MG63 (cell line): ENCODE data around the gene CREB5. TPM values are rescaled to one million over a fixed set of nuclear protein-coding genes. Genes with fewer than 3 reads are reported as not detected.

Source experiments
- DNase-seq: peaks from one replicate; pipeline ENCODE4 v3.0.0-alpha.2; 2020
- H3K27me3 ChIP-seq: fragments of 250-450 bp; sonication (Bioruptor Pico); 2 replicates; pipeline ENCODE4 v1.5.1; 2020; ENCODE audit warnings: mild to moderate bottlenecking, moderate library complexity
- H3K36me3 ChIP-seq: fragments of 250-450 bp; sonication (Bioruptor Pico); 2 replicates; pipeline ENCODE4 v1.5.1; 2020; ENCODE audit warnings: mild to moderate bottlenecking, moderate library complexity
- H3K4me3 ChIP-seq: fragments of 250-450 bp; sonication (Bioruptor Pico); 2 replicates; pipeline ENCODE4 v1.5.1; 2020; ENCODE audit warnings: mild to moderate bottlenecking, moderate library complexity
- H3K9me3 ChIP-seq: fragments of 250-450 bp; sonication (Bioruptor Pico); 2 replicates; pipeline ENCODE4 v1.5.1; 2020; ENCODE audit warnings: mild to moderate bottlenecking, moderate library complexity
- total RNA-seq: library from RNA; depleted of rRNA; stranded (reverse); fragments of >200 nt; shearing (Covaris generic); gene quantifications from 2 replicates; pipeline ENCODE4 v1.2.3, GENCODE V29; 2014; ENCODE audit warnings: low replicate concordance

CREB5 gene
- total RNA-seq, 1 experiment from 2014 or later = 19.4 TPM

DNA sequence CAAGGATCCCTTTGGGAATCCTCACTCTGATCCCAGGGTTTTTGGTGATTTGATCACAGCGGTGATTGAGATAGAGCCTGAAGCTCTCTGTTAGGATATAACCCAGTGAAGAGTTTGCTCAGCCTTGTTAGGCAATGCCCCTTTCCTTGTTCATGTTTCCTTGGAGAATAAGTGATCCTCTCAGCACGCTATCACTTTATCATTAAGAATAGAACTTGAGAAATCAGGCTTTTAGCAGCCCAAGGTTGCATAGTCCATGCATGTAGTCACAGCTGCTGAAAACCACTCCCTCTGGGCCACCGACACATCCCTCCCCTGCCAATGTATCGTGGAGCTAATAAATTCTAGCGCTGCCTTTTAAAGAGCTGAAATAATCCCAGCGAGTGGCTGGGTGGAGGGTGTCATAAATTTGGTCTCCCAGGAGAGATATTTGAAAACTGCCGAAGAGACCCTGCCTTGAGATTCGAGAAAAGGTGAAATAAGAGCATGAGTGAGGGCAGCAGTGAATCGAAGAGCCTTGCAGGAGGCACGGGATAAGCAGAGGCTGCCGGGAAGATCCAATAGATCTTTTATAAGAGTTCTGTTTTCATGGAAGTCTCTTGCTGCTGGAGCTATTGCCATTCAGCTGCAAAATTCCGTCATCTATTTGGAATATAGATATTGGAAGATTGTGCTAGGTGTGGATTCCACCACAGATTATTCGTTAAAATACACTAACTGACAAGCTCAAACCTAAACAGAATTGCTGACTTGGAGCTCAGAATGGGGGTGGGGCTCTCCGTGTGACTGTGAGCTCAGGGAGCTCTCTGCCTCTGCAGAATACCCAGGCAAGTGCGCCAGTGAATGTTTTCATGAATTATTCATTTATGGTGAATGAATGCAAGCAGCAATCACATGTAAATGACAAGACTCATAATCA lies 296.0 kb downstream of the CREB5 start:
- peaks cover 14% of the 10 kb centered on the region for H3K36me3 ChIP-seq
- no peaks in the 10 kb centered on the region for H3K27me3 ChIP-seq
- DNase-seq = peak; percentile 30
- no peaks in the 10 kb centered on the region for H3K9me3 ChIP-seq
- H3K4me3 ChIP-seq = no peak overlapping the region

DNA sequence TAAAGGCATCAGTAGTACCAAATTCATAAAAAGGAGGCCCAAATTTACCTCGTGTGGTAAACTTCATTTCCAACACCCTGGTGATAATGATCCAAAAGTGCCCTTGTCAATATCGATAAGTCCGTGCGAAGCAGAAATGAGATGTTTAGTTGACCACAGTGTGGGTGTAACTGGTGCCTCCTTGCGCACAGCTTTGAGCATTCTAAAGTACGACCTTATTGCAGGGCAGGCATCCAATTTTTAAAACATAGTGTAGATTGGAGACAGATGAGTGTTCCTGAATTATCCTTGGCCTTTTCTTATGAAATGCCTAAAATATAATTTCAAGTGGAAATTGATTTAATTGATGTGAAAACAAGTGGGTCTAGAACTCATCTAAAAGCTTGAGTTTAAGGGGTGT lies 297.4 kb downstream of the CREB5 start:
- H3K4me3 ChIP-seq = no peak overlapping the region
- peaks cover 7% of the 10 kb centered on the region for H3K36me3 ChIP-seq
- H3K9me3 ChIP-seq = no peaks in the 10 kb centered on the region
- no peaks in the 10 kb centered on the region for H3K27me3 ChIP-seq
- no peak for DNase-seq

DNA sequence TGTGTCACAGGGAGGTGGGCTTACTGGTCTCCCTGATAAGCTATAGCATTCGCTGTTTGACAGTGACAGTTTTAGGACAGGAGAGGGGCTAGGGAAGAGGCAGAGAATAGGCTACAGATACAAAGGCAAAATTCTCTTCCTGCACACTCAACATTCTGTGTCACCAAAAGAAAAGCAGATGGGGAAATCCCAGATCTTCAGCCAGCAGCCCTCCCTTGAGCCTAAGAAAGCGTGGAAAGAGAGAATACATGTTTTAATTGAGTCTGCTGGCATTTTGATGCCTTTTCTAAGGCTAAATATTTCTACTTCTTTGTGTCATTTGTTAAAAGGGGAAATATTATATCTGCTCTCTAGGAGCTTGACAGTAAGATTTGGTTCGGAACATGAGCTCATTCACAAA lies 298.8 kb downstream of the CREB5 start:
- DNase-seq = no peak
- peaks cover 11% of the 10 kb centered on the region for H3K36me3 ChIP-seq
- no peaks in the 10 kb centered on the region for H3K27me3 ChIP-seq
- no peak overlapping the region for H3K4me3 ChIP-seq
- no peaks in the 10 kb centered on the region for H3K9me3 ChIP-seq

DNA sequence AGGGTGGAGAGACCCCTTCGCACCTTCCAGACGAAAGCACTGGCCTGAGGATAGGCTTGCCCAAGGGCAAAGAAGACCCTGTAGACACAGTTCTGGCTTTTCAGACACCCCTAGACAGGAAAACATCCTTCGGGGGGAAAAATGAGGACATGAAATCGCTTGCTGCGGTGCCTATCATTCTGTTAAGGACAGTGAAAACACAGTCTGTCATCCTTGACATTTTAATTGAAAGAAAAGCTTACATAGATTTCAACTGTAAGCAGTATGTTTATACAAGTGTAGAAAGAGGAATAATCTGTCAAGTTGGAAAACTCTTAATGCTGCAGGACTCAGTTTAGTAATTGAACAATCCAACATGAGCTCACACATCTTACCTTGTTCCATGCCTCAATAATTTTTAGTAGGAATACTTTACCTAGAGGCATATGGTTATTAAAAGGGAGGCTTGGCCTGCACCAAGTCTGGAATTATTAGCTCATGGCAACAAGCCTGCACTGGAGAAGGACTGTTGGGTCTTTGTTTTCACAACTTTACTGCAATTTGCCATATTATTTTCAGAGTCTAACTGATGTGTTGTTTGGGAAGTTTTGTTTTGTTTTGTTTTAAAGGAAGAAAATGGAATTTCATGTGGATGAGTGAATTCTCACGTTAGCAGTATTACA lies 302.3 kb downstream of the CREB5 start:
- Histone ChIP-seq H3K4me3 (no peak overlapping the region), H3K9me3 (no peaks in the 10 kb centered on the region), H3K27me3 (no peaks in the 10 kb centered on the region), H3K36me3 (peaks cover 31% of the 10 kb centered on the region)
- DNase-seq = no peak

DNA sequence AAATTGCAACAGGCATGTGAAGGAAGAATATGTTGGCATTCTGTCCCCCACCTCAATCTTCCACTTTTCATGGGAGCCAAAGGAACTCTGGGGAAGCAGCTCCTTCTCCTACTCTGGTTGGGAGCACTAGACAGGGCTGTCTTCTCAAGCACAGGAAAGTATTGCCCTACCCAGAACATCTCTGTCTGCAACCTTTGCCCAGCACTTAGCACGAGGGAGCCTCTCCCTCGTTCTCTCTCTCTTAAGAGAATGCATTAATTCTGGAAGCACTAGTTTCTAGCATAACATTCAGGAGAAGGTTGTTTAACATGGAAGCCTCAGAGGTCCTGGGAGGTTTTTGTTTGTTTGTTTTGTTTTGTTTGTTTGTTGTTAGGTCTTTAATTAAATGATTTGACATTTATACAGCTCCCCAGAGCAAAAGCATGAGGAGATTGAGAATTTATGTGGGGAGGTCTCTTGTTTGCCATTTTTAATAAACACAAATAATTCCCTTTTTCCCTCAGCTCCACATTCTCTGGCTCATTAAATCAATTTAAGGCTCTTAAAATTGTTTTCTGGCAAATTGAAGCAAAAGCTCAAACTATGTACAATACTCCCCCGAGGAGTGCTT lies 305.2 kb downstream of the CREB5 start:
- Histone ChIP-seq H3K9me3 (no peaks in the 10 kb centered on the region), H3K27me3 (no peaks in the 10 kb centered on the region), H3K36me3 (peaks cover 49% of the 10 kb centered on the region), H3K4me3 (no peak overlapping the region)
- no peak for DNase-seq

DNA sequence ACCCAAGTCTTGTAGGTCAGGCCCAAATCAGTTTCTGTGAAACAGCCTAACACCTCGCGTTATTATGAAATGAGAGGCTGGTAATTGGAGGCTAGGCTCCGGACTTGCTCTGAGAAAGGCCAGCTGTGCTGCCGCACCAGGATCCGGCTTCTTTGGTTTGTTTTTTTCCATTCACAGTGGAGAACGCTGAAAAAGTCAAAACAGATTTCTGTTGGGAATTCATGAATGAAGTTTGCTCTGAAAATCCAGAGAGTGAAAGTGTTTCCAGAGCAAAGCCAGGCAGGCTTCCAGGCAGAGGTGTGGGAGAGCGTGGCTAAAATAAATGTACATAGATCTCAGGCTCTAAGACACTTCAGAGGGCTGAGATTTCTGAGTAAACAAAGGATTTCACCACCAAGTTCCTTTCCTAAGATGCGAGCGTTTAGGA lies 305.8 kb downstream of the CREB5 start:
- Histone ChIP-seq H3K27me3 (no peaks in the 10 kb centered on the region), H3K9me3 (no peaks in the 10 kb centered on the region), H3K36me3 (peaks cover 53% of the 10 kb centered on the region), H3K4me3 (no peak overlapping the region)
- DNase-seq = no peak

DNA sequence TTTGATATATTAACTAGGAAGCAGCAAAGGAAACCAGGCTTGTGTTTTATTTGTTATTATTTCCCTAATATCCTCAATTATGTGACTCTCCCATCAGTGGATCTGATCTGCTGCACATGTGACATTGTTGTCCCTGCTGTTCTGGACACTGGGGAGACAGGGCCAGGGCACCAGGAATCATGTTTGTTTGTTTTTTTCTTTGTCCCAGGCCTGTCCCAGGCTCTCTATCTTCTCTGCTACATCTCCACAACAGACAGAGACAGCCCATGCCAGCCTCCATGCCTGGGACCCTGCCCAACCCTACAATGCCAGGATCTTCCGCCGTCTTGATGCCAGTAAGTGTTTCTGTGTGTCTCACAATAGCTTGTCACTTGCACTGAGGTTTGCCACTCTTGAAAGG lies 306.2 kb downstream of the CREB5 start:
- Histone ChIP-seq H3K36me3 (peaks cover 54% of the 10 kb centered on the region), H3K27me3 (no peaks in the 10 kb centered on the region), H3K9me3 (no peaks in the 10 kb centered on the region), H3K4me3 (no peak overlapping the region)
- no peak for DNase-seq

DNA sequence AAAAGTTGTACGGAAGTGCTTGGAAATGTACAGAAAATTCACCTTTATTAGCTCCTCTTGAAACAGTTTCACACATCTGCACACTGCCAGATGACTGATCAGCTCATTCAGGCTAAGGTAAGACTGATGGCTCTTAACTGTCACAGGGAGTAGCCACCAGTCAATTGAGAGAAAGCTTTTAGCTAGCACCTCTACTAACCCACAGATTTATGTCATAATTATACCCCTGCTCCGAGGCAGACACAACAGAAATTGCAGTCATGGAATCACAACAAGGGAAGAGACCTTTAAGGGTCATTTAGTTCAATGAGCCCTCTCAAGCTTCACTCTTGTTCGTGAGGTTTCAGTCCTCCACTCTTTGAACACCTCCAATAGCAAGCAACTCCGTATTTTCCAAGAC lies 310.4 kb downstream of the CREB5 start:
- no peak for DNase-seq

DNA sequence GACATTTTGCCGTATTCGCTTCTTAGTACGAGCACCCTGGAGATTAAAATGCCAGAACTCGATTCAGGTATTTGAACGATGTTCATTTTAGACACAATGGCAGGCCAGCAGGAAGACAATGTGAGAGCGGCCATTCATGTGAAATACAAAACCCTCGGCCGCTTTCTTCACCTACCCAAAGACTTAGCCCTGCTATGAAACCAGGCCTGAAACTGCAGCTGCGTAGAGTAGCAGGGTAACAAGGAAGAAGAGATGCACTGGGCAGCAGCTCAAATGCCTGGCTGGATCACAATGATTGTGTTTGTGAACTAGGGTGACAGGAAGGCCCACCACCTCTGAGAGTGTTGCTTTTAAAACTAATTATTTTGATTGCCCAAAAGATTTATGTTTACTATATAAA lies 311.0 kb downstream of the CREB5 start:
- Histone ChIP-seq H3K36me3 (peaks cover 62% of the 10 kb centered on the region), H3K9me3 (no peaks in the 10 kb centered on the region), H3K4me3 (no peak overlapping the region), H3K27me3 (no peaks in the 10 kb centered on the region)
- no peak for DNase-seq

More for the DNA sequence above, 310.4 kb downstream of the CREB5 start:
- Histone ChIP-seq H3K27me3 (no peaks in the 10 kb centered on the region), H3K36me3 (peaks cover 57% of the 10 kb centered on the region), H3K9me3 (no peaks in the 10 kb centered on the region), H3K4me3 (no peak overlapping the region)

DNA sequence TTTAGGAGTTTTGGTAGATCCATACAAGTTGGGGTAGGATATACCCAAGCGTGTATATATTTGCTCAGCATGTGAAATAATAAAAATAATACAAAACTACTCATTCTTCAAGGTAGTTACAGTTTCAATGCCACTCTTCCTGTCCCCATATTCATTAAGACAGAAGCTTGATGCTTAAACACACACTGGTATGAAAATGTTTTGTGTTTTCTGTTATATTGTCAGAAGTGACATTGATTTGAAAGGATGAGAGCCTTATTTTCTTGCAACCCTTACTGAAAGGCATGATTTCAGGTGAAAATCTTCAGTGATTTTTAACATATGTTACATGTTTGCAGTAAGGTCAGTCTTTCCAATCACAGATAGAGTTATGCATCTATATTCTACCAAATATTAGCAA lies 312.2 kb downstream of the CREB5 start:
- Histone ChIP-seq H3K27me3 (no peaks in the 10 kb centered on the region), H3K9me3 (no peaks in the 10 kb centered on the region), H3K4me3 (no peak overlapping the region), H3K36me3 (peaks cover 58% of the 10 kb centered on the region)
- DNase-seq = no peak

DNA sequence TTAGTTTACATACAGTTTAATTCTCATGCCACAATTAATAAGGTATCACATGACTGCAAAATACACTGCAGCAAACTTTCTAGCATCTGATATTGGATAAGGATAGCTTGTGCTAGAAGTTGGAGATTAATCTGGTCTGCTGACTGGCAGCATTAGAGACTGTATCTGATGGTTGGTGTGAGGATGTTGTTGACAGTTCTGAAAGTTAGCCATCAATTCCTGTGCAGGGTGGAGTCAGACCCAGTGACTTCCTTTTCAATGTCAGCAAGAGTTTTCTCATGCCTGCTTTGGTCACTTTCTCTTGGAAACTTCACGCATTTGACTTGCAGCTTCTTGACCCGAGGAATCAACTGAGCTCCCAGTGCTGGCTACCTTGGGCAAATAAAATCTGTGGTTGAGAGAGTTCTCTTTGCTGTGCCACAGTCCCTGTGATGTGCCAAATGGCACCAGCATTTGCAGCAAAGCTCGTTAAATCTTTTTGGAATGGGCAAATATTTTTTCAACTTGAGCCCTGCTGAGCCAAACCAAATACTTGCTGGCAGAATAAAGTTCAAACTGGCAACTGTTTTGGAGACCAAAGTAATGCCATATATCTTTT lies 312.8 kb downstream of the CREB5 start:
- H3K36me3 ChIP-seq = peaks cover 52% of the 10 kb centered on the region
- H3K4me3 ChIP-seq = no peak overlapping the region
- no peaks in the 10 kb centered on the region for H3K27me3 ChIP-seq
- DNase-seq = peak; percentile 71
- H3K9me3 ChIP-seq = no peaks in the 10 kb centered on the region

DNA sequence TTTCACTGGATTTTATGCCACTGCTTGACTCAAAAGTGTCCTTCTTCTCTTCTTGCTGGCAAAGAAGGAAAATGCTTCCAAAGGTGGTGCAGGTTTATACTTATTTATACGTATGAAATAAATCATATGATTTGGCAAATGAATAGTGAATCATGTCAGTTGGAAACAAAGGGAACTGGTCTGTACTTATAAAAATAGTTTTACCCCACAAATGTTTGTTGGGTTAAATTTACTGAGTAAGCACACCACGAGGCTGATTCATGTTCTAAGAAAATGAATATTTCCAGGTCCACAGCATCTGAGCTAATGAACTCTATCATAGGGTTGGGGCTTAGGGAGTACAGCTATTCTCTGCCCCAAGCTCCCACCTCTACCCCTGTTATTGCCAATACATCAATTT lies 313.6 kb downstream of the CREB5 start:
- H3K36me3 ChIP-seq = peaks cover 50% of the 10 kb centered on the region
- DNase-seq = no peak
- H3K9me3 ChIP-seq = no peaks in the 10 kb centered on the region
- H3K4me3 ChIP-seq = no peak overlapping the region
- no peaks in the 10 kb centered on the region for H3K27me3 ChIP-seq

DNA sequence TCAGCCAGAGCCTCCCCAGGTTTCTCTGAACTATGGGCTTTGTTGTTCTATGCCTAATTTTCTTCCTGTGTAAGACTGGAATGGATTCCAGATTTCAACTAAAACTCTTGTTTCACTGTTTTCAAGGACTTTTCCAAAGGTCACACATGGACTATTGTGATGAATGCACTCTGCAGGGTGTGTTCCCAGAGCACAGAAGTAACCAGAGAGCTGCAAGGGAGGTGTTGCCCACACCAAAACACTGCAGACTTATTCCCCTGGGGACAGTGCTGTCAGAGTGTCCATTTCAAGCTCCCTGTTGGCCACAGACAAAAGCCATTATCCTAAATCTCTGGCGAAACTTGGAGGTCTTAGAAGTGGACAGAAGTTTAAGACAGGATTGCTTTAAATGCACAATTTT lies 314.2 kb downstream of the CREB5 start:
- peaks cover 46% of the 10 kb centered on the region for H3K36me3 ChIP-seq
- no peak overlapping the region for H3K4me3 ChIP-seq
- H3K27me3 ChIP-seq = no peaks in the 10 kb centered on the region
- DNase-seq = no peak
- no peaks in the 10 kb centered on the region for H3K9me3 ChIP-seq

DNA sequence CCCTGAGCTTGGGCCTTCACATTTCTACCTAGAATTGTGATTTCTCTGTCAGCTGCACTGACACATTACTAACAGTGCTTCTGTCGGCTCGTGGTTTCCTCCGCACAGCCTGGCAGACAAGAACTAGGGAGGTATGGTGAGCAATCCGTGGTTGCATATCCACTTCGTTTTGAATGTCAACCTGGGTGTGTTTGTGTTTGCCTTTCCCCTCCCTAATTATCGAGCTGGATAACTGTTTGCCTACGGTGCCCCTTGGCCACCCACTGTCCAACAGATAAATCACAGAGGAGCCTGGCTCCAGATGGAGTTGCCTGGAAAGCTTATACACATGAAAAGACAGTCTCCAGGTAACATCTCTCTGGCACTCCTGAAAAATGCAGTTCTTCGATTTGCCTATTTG lies 317.0 kb downstream of the CREB5 start:
- H3K9me3 ChIP-seq = no peaks in the 10 kb centered on the region
- peaks cover 35% of the 10 kb centered on the region for H3K36me3 ChIP-seq
- H3K4me3 ChIP-seq = no peak overlapping the region
- H3K27me3 ChIP-seq = no peaks in the 10 kb centered on the region
- no peak for DNase-seq

DNA sequence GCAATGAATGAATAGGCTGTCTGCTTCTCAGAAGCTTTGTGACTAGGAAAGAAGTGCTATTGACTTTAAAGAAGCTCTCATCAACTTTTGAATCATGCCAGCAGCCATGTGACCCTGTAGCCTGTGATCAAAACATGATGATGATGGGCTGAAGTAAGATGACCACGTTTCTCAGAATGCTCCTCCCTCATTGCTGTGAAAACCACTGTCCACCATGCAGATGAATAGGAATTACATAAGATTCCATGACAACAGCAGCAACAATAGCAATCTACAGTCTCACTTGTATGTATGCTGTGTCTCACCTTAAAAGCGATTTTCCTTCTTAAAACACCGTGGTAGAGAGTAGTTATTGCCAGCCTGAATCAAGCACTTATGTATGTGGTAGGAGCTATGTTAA lies 317.4 kb downstream of the CREB5 start:
- DNase-seq = no peak
- Histone ChIP-seq H3K36me3 (peaks cover 31% of the 10 kb centered on the region), H3K9me3 (no peaks in the 10 kb centered on the region), H3K27me3 (no peaks in the 10 kb centered on the region), H3K4me3 (no peak overlapping the region)

DNA sequence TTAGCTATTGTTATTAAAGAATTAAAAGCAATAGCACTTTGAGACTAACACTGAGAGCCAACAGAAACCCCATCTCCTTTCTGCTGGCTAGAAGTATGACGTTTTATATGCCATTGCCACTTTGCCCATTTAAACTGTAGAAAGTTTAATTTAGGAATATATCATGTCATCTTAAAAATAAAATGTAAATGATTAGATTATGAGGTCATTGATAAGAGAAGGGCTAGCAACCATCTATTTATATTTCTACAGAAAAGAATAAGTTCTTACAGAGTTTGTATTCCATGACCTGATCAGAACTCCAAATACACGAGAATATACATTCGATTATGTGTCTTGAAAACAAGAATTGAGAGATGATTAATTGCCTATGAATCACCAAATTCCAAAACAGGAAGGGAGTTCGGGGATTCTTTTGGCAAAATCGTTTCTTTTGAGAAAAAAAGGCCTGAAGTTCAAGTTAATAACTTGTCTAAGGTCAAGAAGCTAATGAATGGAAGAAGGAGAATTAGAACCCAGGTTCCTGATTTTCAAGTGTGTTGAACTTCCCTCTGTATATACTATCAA lies 318.9 kb downstream of the CREB5 start:
- Histone ChIP-seq H3K36me3 (peaks cover 31% of the 10 kb centered on the region), H3K4me3 (no peak overlapping the region), H3K9me3 (no peaks in the 10 kb centered on the region), H3K27me3 (no peaks in the 10 kb centered on the region)
- DNase-seq = no peak
